HEK293 (cell line): ENCODE results near the gene RBM4.

ENCODE experiments used
- CTCF ChIA-PET: fragments of 350-600 bp; formaldehyde crosslinking; extraction: SDS; loops from one replicate; lab custom pipeline; 2021; ENCODE audit warnings: antibody characterized with exemption; lab: Yijun Ruan, JAX
- POLR2A ChIA-PET: fragments of 300-600 bp; formaldehyde crosslinking; extraction: SDS; loops from one replicate; lab custom pipeline; 2020; ENCODE audit warnings: antibody characterized with exemption, inconsistent platforms; lab: Yijun Ruan, JAX
- H3K27ac ChIP-seq: fragments of 200-500 bp; sonication (Bioruptor generic); 2 replicates; pipeline ENCODE4 v1.5.1; 2014; ENCODE audit warnings: low read depth, low read length, control low read depth, inconsistent platforms; ENCODE audit errors: extremely low read depth
- H3K36me3 ChIP-seq, 2 experiments: fragments of 200-500 bp in 1 of 2; sonication (Bioruptor generic) in 1 of 2; 1 replicate in 1 of 2; 2 replicates in 1 of 2; pipeline ENCODE4 v1.5.1; 2014 to 2017; ENCODE audit warnings: inconsistent platforms in 2 of 2, low read length in 2 of 2; ENCODE audit not compliant: control insufficient read depth in 2 of 2, insufficient read depth in 1 of 2
- H3K4me1 ChIP-seq: fragments of 200-500 bp; sonication (Bioruptor generic); 2 replicates; pipeline ENCODE4 v1.5.1; 2014; ENCODE audit warnings: mild to moderate bottlenecking, low read length, inconsistent platforms; ENCODE audit not compliant: control insufficient read depth, insufficient read depth
- H3K4me3 ChIP-seq: 2 replicates; pipeline ENCODE4 v1.5.1; 2011; ENCODE audit warnings: low read depth, mild to moderate bottlenecking, control low read depth, low read length, moderate library complexity
- H3K9me3 ChIP-seq: fragments of 200-500 bp; sonication (Bioruptor generic); 2 replicates; pipeline ENCODE4 v1.5.1; 2014; ENCODE audit warnings: low read depth, low read length, inconsistent platforms; ENCODE audit not compliant: control insufficient read depth, insufficient read depth
- ZFHX2 ChIP-seq: fragments of 450-650 bp; formaldehyde crosslinking; conservative IDR thresholded peaks from 2 replicates; pipeline ENCODE4 v1.5.1; 2016; ENCODE audit warnings: missing biosample characterization, missing genetic modification characterization
- ZNF132 ChIP-seq: fragments of 450-650 bp; formaldehyde crosslinking; IDR thresholded peaks from 2 replicates; pipeline ENCODE4 v1.5.1; 2017; ENCODE audit warnings: missing biosample characterization, missing genetic modification characterization, borderline replicate concordance
- ZNF16 ChIP-seq: fragments of 450-650 bp; formaldehyde crosslinking; IDR thresholded peaks from 2 replicates; pipeline ENCODE4 v1.5.1; 2016; ENCODE audit warnings: low read depth, missing biosample characterization, missing genetic modification characterization
- ZNF184 ChIP-seq: fragments of 450-650 bp; IDR thresholded peaks from 2 replicates; pipeline ENCODE4 v1.5.1; 2018; ENCODE audit warnings: missing biosample characterization, mild to moderate bottlenecking, missing genetic modification characterization
- ZNF37A ChIP-seq: fragments of 450-650 bp; IDR thresholded peaks from 2 replicates; pipeline ENCODE4 v1.5.1; 2018; ENCODE audit warnings: missing biosample characterization, missing genetic modification characterization
- ZNF521 ChIP-seq: fragments of 450-650 bp; formaldehyde crosslinking; IDR thresholded peaks from 2 replicates; pipeline ENCODE4 v1.5.1; 2017; ENCODE audit warnings: missing biosample characterization, mild to moderate bottlenecking, missing genetic modification characterization
- ZNF555 ChIP-seq: fragments of 450-650 bp; formaldehyde crosslinking; conservative IDR thresholded peaks from 2 replicates; pipeline ENCODE4 v1.5.1; 2017; ENCODE audit warnings: missing biosample characterization, mild to moderate bottlenecking, missing genetic modification characterization, inconsistent platforms
- ZNF558 ChIP-seq: fragments of 450-650 bp; formaldehyde crosslinking; IDR thresholded peaks from 2 replicates; pipeline ENCODE4 v1.5.1; 2016; ENCODE audit warnings: missing biosample characterization, missing genetic modification characterization
- ZNF585B ChIP-seq: fragments of 450-650 bp; formaldehyde crosslinking; IDR thresholded peaks from 2 replicates; pipeline ENCODE4 v1.5.1; 2016; ENCODE audit warnings: missing biosample characterization, missing genetic modification characterization
- ZNF701 ChIP-seq: fragments of 450-650 bp; formaldehyde crosslinking; IDR thresholded peaks from 2 replicates; pipeline ENCODE4 v1.5.1; 2016; ENCODE audit warnings: missing biosample characterization, missing genetic modification characterization
- ZNF830 ChIP-seq: fragments of 450-650 bp; IDR thresholded peaks from 2 replicates; pipeline ENCODE4 v1.5.0; 2018; ENCODE audit warnings: missing biosample characterization, missing genetic modification characterization, low read depth, mild to moderate bottlenecking, moderate library complexity
- ZSCAN23 ChIP-seq: fragments of 450-650 bp; formaldehyde crosslinking; IDR thresholded peaks from 2 replicates; pipeline ENCODE4 v1.5.1; 2016; ENCODE audit warnings: missing biosample characterization, missing genetic modification characterization
- TF ChIP-seq, protein P1 (sequence below): IDR thresholded peaks from 2 replicates; pipeline ENCODE4 v1.6.1; 2011; ENCODE audit warnings: mild to moderate bottlenecking, low read depth, low read length, borderline replicate concordance
- TF ChIP-seq, protein P2 (sequence below): fragments of 450-650 bp; formaldehyde crosslinking; IDR thresholded peaks from 2 replicates; pipeline ENCODE4 v1.5.1; 2016; ENCODE audit warnings: missing biosample characterization, missing genetic modification characterization
- TF ChIP-seq, protein P3 (sequence below): fragments of 450-650 bp; formaldehyde crosslinking; IDR thresholded peaks from 2 replicates; pipeline ENCODE4 v1.5.1; 2017; ENCODE audit warnings: missing biosample characterization, missing genetic modification characterization
- TF ChIP-seq, protein P4 (sequence below): fragments of 450-650 bp; formaldehyde crosslinking; IDR thresholded peaks from 2 replicates; pipeline ENCODE4 v1.5.1; 2016; ENCODE audit warnings: missing biosample characterization, missing genetic modification characterization
- TF ChIP-seq, protein P5 (sequence below): fragments of 450-650 bp; formaldehyde crosslinking; IDR thresholded peaks from 2 replicates; pipeline ENCODE4 v1.5.1; 2016; ENCODE audit warnings: missing biosample characterization, missing genetic modification characterization
- TF ChIP-seq, protein P6 (sequence below): fragments of 450-650 bp; formaldehyde crosslinking; IDR thresholded peaks from 2 replicates; pipeline ENCODE4 v1.5.1; 2016; ENCODE audit warnings: missing biosample characterization, missing genetic modification characterization
- TF ChIP-seq, protein P7 (sequence below): fragments of 450-650 bp; formaldehyde crosslinking; IDR thresholded peaks from 2 replicates; pipeline ENCODE4 v1.5.1; 2016; ENCODE audit warnings: missing biosample characterization, missing genetic modification characterization
- TF ChIP-seq, protein P8 (sequence below): fragments of 450-650 bp; formaldehyde crosslinking; IDR thresholded peaks from 2 replicates; pipeline ENCODE4 v1.5.1; 2016; ENCODE audit warnings: missing biosample characterization, missing genetic modification characterization, low read depth

RBM4 gene

DNA sequence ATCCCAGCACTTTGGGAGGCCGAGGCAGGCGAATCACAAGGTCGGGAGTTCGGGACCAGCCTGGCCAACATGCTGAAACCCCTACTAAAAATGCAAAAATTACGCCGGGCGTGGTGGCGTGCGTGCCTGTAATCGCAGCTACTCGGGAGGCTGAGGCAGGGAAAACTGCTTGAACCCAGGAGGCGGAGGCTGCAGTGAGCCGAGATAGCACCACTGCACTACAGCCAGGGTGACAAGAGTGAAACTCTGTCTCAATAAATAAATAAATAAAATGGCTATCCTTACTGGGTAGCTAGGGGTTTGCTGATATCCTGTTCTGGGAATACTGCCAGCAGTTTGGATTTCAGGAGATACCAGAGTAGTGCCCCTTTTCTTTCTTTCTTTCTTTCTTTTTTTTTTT, 24.4 kb upstream of the RBM4 start (continued):
- TF ChIP-seq, protein P1, sequence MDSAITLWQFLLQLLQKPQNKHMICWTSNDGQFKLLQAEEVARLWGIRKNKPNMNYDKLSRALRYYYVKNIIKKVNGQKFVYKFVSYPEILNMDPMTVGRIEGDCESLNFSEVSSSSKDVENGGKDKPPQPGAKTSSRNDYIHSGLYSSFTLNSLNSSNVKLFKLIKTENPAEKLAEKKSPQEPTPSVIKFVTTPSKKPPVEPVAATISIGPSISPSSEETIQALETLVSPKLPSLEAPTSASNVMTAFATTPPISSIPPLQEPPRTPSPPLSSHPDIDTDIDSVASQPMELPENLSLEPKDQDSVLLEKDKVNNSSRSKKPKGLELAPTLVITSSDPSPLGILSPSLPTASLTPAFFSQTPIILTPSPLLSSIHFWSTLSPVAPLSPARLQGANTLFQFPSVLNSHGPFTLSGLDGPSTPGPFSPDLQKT = no peak
- TF ChIP-seq, protein P2, sequence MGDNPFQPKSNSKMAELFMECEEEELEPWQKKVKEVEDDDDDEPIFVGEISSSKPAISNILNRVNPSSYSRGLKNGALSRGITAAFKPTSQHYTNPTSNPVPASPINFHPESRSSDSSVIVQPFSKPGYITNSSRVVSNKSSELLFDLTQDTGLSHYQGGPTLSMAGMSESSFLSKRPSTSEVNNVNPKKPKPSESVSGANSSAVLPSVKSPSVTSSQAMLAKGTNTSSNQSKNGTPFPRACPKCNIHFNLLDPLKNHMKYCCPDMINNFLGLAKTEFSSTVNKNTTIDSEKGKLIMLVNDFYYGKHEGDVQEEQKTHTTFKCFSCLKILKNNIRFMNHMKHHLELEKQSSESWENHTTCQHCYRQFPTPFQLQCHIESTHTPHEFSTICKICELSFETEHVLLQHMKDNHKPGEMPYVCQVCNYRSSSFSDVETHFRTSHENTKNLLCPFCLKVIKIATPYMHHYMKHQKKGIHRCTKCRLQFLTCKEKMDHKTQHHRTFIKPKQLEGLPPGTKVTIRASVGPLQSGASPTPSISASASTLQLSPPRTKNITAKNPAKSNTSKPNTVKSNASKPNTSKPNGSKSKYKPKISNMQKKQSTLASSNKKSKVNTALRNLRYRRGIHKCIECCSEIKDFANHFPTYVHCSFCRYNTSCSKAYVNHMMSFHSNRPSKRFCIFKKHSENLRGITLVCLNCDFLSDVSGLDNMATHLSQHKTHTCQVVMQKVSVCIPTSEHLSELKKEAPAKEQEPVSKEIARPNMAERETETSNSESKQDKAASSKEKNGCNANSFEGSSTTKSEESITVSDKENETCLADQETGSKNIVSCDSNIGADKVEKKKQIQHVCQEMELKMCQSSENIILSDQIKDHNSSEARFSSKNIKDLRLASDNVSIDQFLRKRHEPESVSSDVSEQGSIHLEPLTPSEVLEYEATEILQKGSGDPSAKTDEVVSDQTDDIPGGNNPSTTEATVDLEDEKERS (tag by site-specific recombination) = no peak
- TF ChIP-seq ZNF37A = no peak
- TF ChIP-seq ZNF521 = no peak

DNA sequence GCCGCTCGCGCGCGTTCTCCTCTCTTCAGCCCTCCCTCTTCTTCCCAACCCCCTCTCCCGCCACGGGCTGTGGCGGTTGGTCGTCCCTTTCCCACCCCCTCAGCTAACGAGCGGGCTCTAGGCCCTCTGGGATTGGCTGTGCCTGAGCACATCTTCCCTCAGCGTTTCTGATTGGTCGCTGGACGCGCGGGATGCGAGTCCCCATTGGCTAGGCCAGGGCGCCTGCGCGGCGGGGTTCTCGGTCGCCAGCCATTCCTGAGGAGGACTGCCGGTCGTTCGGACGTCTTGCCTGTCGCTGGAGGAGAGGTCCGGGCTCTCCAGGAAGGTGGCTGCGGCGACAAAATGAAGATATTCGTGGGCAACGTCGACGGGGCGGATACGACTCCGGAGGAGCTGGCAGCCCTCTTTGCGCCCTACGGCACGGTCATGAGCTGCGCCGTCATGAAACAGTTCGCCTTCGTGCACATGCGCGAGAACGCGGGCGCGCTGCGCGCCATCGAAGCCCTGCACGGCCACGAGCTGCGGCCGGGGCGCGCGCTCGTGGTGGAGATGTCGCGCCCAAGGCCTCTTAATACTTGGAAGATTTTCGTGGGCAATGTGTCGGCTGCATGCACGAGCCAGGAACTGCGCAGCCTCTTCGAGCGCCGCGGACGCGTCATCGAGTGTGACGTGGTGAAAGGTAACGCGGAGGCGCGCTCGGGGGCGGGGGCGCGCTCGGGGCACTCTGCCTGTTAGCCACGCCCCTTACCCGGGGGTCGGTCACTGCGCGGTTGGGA, 21.9 kb upstream of the RBM4 start, which contains the start of gene RBM14:
RBM14 (plus strand) TSS at position 252 of the 776 bp plus-strand sequence; CDS start at position 343, 91 bp downstream.
- POLR2A ChIA-PET = interaction anchor here (0.5 to 2.5 kb wide), 34 partner anchors 8 to 1542 kb away, joined by 3 to 98 read pairs (median 4); partner anchors contain the start of genes CCDC87, CCS, DPP3 and PELI3
- no peaks in the 10 kb centered on the region for H3K9me3 ChIP-seq
- H3K36me3 ChIP-seq = peaks cover 11 to 39% of the 10 kb centered on the region in 2 experiments; a peak in 2 of 3 replicates
- peak within 1 kb of the TSS; percentile 75 for H3K4me3 ChIP-seq
- H3K4me1 ChIP-seq = 0 out of 2 replicates have a peak, but pooled peaks cover 3% of the 10 kb centered on the region
- CTCF ChIA-PET = no interaction called here
- peak within 1 kb of the TSS; percentile 95 for H3K27ac ChIP-seq
- TF ChIP-seq ZNF184 = no peak
- TF ChIP-seq ZNF555 (tag by site-specific recombination) = no peak
- TF ChIP-seq, protein P3, sequence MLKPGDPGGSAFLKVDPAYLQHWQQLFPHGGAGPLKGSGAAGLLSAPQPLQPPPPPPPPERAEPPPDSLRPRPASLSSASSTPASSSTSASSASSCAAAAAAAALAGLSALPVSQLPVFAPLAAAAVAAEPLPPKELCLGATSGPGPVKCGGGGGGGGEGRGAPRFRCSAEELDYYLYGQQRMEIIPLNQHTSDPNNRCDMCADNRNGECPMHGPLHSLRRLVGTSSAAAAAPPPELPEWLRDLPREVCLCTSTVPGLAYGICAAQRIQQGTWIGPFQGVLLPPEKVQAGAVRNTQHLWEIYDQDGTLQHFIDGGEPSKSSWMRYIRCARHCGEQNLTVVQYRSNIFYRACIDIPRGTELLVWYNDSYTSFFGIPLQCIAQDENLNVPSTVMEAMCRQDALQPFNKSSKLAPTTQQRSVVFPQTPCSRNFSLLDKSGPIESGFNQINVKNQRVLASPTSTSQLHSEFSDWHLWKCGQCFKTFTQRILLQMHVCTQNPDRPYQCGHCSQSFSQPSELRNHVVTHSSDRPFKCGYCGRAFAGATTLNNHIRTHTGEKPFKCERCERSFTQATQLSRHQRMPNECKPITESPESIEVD (tag by site-specific recombination) = no peak
- TF ChIP-seq ZNF132 (tag by site-specific recombination) = no peak
- no peak for TF ChIP-seq ZNF830
- TF ChIP-seq ZNF585B (tag by site-specific recombination) = no peak
- TF ChIP-seq, protein P4, sequence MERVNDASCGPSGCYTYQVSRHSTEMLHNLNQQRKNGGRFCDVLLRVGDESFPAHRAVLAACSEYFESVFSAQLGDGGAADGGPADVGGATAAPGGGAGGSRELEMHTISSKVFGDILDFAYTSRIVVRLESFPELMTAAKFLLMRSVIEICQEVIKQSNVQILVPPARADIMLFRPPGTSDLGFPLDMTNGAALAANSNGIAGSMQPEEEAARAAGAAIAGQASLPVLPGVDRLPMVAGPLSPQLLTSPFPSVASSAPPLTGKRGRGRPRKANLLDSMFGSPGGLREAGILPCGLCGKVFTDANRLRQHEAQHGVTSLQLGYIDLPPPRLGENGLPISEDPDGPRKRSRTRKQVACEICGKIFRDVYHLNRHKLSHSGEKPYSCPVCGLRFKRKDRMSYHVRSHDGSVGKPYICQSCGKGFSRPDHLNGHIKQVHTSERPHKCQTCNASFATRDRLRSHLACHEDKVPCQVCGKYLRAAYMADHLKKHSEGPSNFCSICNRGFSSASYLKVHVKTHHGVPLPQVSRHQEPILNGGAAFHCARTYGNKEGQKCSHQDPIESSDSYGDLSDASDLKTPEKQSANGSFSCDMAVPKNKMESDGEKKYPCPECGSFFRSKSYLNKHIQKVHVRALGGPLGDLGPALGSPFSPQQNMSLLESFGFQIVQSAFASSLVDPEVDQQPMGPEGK (tag by site-specific recombination) = peak; percentile 93
- TF ChIP-seq, protein P5, sequence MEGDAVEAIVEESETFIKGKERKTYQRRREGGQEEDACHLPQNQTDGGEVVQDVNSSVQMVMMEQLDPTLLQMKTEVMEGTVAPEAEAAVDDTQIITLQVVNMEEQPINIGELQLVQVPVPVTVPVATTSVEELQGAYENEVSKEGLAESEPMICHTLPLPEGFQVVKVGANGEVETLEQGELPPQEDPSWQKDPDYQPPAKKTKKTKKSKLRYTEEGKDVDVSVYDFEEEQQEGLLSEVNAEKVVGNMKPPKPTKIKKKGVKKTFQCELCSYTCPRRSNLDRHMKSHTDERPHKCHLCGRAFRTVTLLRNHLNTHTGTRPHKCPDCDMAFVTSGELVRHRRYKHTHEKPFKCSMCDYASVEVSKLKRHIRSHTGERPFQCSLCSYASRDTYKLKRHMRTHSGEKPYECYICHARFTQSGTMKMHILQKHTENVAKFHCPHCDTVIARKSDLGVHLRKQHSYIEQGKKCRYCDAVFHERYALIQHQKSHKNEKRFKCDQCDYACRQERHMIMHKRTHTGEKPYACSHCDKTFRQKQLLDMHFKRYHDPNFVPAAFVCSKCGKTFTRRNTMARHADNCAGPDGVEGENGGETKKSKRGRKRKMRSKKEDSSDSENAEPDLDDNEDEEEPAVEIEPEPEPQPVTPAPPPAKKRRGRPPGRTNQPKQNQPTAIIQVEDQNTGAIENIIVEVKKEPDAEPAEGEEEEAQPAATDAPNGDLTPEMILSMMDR (tag by site-specific recombination) = no peak
- TF ChIP-seq, protein P6, sequence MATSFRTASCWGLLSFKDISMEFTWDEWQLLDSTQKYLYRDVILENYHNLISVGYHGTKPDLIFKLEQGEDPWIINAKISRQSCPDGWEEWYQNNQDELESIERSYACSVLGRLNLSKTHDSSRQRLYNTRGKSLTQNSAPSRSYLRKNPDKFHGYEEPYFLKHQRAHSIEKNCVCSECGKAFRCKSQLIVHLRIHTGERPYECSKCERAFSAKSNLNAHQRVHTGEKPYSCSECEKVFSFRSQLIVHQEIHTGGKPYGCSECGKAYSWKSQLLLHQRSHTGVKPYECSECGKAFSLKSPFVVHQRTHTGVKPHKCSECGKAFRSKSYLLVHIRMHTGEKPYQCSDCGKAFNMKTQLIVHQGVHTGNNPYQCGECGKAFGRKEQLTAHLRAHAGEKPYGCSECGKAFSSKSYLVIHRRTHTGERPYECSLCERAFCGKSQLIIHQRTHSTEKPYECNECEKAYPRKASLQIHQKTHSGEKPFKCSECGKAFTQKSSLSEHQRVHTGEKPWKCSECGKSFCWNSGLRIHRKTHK (tag by site-specific recombination) = no peak
- TF ChIP-seq ZSCAN23 (tag by site-specific recombination) = no peak
- TF ChIP-seq, protein P7, sequence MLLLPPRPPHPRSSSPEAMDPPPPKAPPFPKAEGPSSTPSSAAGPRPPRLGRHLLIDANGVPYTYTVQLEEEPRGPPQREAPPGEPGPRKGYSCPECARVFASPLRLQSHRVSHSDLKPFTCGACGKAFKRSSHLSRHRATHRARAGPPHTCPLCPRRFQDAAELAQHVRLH = 0 out of 2 replicates have a peak, but pooled peaks have one; percentile 7
- TF ChIP-seq, protein P8, sequence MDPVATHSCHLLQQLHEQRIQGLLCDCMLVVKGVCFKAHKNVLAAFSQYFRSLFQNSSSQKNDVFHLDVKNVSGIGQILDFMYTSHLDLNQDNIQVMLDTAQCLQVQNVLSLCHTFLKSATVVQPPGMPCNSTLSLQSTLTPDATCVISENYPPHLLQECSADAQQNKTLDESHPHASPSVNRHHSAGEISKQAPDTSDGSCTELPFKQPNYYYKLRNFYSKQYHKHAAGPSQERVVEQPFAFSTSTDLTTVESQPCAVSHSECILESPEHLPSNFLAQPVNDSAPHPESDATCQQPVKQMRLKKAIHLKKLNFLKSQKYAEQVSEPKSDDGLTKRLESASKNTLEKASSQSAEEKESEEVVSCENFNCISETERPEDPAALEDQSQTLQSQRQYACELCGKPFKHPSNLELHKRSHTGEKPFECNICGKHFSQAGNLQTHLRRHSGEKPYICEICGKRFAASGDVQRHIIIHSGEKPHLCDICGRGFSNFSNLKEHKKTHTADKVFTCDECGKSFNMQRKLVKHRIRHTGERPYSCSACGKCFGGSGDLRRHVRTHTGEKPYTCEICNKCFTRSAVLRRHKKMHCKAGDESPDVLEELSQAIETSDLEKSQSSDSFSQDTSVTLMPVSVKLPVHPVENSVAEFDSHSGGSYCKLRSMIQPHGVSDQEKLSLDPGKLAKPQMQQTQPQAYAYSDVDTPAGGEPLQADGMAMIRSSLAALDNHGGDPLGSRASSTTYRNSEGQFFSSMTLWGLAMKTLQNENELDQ (tag by site-specific recombination) = no peak
- no peak for TF ChIP-seq ZNF16
- no peak for TF ChIP-seq ZNF558
- TF ChIP-seq ZNF701 (tag by site-specific recombination) = no peak
- TF ChIP-seq ZFHX2 (tag by site-specific recombination) = peak; percentile 83; the same call in 1 of the 2 replicates
